ENCODE measurements around the gene ACSF2. TPM values are rescaled to one million over a fixed set of nuclear protein-coding genes. Genes with fewer than 3 reads are reported as not detected.
A peak's percentile ranks its signal among the peaks of the same experiment; 100 is the strongest.

The ACSF2 gene
- total and polyA plus RNA-seq, 2 of the 13 experiments (the other 11 are each of a cell fraction or from before 2014, with no cell fraction given), result 87.3 to 109 TPM

- TF ChIP-seq ATF7 (IDR thresholded peaks at IDR 0.05), result no peak
- no peak for TF ChIP-seq ATF7 (CRISPR knock-in tag; IDR thresholded peaks at IDR 0.05)
- no peak for TF ChIP-seq REPIN1 (CRISPR knock-in tag; IDR thresholded peaks at IDR 0.05; ENCODE audit: borderline replicate concordance, low read depth)
- TF ChIP-seq ZNF333 (CRISPR knock-in tag; IDR thresholded peaks at IDR 0.05; ENCODE audit: borderline replicate concordance), result no peak
- TF ChIP-seq, protein P1, sequence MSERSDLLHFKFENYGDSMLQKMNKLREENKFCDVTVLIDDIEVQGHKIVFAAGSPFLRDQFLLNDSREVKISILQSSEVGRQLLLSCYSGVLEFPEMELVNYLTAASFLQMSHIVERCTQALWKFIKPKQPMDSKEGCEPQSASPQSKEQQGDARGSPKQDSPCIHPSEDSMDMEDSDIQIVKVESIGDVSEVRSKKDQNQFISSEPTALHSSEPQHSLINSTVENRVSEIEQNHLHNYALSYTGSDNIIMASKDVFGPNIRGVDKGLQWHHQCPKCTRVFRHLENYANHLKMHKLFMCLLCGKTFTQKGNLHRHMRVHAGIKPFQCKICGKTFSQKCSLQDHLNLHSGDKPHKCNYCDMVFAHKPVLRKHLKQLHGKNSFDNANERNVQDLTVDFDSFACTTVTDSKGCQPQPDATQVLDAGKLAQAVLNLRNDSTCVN (CRISPR knock-in tag; IDR thresholded peaks at IDR 0.05; ENCODE audit: borderline replicate concordance), result 0 out of 2 replicates have a peak, but pooled peaks have one; percentile 23
- TF ChIP-seq ZNF510 (CRISPR knock-in tag; IDR thresholded peaks at IDR 0.05; ENCODE audit: low read depth), result 0 out of 2 replicates have a peak, but pooled peaks have one; percentile 12
- TF ChIP-seq ETV5 (CRISPR knock-in tag; IDR thresholded peaks at IDR 0.05; ENCODE audit: borderline replicate concordance), result 0 out of 2 replicates have a peak, but pooled peaks have one; percentile 10
- no peak for TF ChIP-seq ZNF224 (CRISPR knock-in tag; IDR thresholded peaks at IDR 0.05)
- TF ChIP-seq TBP (CRISPR knock-in tag; IDR thresholded peaks at IDR 0.05), result no peak
- TF ChIP-seq HNRNPUL1 (IDR thresholded peaks at IDR 0.05; ENCODE audit: low read depth, low read length), result no peak
- no peak for TF ChIP-seq POLR2AphosphoS2 (IDR thresholded peaks at IDR 0.05; ENCODE audit: low read depth, low read length)
- no peak for TF ChIP-seq ZFP36 (IDR thresholded peaks at IDR 0.05; ENCODE audit: borderline replicate concordance, low read depth, low read length, partially characterized antibody)
- TF ChIP-seq ZFY (CRISPR knock-in tag; IDR thresholded peaks at IDR 0.05), result peak; percentile 62
- TF ChIP-seq, protein P2, sequence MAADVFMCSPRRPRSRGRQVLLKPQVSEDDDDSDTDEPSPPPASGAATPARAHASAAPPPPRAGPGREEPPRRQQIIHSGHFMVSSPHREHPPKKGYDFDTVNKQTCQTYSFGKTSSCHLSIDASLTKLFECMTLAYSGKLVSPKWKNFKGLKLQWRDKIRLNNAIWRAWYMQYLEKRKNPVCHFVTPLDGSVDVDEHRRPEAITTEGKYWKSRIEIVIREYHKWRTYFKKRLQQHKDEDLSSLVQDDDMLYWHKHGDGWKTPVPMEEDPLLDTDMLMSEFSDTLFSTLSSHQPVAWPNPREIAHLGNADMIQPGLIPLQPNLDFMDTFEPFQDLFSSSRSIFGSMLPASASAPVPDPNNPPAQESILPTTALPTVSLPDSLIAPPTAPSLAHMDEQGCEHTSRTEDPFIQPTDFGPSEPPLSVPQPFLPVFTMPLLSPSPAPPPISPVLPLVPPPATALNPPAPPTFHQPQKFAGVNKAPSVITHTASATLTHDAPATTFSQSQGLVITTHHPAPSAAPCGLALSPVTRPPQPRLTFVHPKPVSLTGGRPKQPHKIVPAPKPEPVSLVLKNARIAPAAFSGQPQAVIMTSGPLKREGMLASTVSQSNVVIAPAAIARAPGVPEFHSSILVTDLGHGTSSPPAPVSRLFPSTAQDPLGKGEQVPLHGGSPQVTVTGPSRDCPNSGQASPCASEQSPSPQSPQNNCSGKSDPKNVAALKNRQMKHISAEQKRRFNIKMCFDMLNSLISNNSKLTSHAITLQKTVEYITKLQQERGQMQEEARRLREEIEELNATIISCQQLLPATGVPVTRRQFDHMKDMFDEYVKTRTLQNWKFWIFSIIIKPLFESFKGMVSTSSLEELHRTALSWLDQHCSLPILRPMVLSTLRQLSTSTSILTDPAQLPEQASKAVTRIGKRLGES (CRISPR knock-in tag; IDR thresholded peaks at IDR 0.05; ENCODE audit: borderline replicate concordance), result no peak
- TF ChIP-seq MXI1 (IDR thresholded peaks at IDR 0.05; ENCODE audit: borderline replicate concordance, low read depth, low read length), result no peak
- TF ChIP-seq ZNF574 (CRISPR knock-in tag; IDR thresholded peaks at IDR 0.05), result peak; percentile 74
- TF ChIP-seq ZNF747 (CRISPR knock-in tag; IDR thresholded peaks at IDR 0.05; ENCODE audit: borderline replicate concordance), result no peak
- no peak for TF ChIP-seq ZNF547 (CRISPR knock-in tag; IDR thresholded peaks at IDR 0.05)
- no peak for TF ChIP-seq NR2F2 (IDR thresholded peaks at IDR 0.05; ENCODE audit: borderline replicate concordance, low read depth)
- no peak for TF ChIP-seq ZNF441 (CRISPR knock-in tag; IDR thresholded peaks at IDR 0.05; ENCODE audit: borderline replicate concordance)
- TF ChIP-seq, protein P3, sequence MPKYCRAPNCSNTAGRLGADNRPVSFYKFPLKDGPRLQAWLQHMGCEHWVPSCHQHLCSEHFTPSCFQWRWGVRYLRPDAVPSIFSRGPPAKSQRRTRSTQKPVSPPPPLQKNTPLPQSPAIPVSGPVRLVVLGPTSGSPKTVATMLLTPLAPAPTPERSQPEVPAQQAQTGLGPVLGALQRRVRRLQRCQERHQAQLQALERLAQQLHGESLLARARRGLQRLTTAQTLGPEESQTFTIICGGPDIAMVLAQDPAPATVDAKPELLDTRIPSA (CRISPR knock-in tag; IDR thresholded peaks at IDR 0.05; ENCODE audit: borderline replicate concordance), result no peak
- TF ChIP-seq KLF6 (CRISPR knock-in tag; IDR thresholded peaks at IDR 0.05), result peak; percentile 26; the same call in 1 of the 2 replicates
- TF ChIP-seq ZNF569 (CRISPR knock-in tag; IDR thresholded peaks at IDR 0.05; ENCODE audit: borderline replicate concordance), result no peak
Observed at GRCh38 chr17:50518384-50519023, 92.5 kb downstream of the ACSF2 start (continued).

Measured in HepG2 (cell line).